WTC11 (cell line): ENCODE measurements around the gene MAP4K4. TPM values are rescaled to one million over a fixed set of nuclear protein-coding genes. Genes with fewer than 3 reads are reported as not detected.

Experiments used
- ATAC-seq: fragments of 200-7000 bp; cut with Tn5 transposase; 2 replicates; pipeline ENCODE4 v1.10.0; 2021; ENCODE audit warnings: mild to moderate bottlenecking, moderate library complexity
- CTCF ChIA-PET: fragments of 300-600 bp; sonication (Branson Sonifier 250); formaldehyde crosslinking; loops from one replicate; lab custom pipeline; 2021; ENCODE audit warnings: antibody characterized with exemption; lab: Charles Lee
- POLR2A ChIA-PET: fragments of 350-600 bp; sonication (Branson Sonifier 250); formaldehyde crosslinking; loops from one replicate; lab custom pipeline; 2021; ENCODE audit warnings: antibody characterized with exemption; lab: Charles Lee
- DNase-seq: peaks from one replicate; pipeline ENCODE4 v3.0.0; 2021; ENCODE audit warnings: low spot score
- H3K27ac Mint-ChIP-seq: 2 replicates; pipeline ENCODE4 v1.8.0; 2021; ENCODE audit warnings: mixed read lengths
- H3K27me3 Mint-ChIP-seq: 2 replicates; pipeline ENCODE4 v1.8.0; 2021; ENCODE audit warnings: low read depth, mild to moderate bottlenecking, moderate library complexity, mixed read lengths
- H3K36me3 Mint-ChIP-seq: 2 replicates; pipeline ENCODE4 v1.8.0; 2021; ENCODE audit warnings: mixed read lengths
- H3K4me1 Mint-ChIP-seq: 2 replicates; pipeline ENCODE4 v1.8.0; 2022; ENCODE audit warnings: mixed read lengths
- H3K4me3 Mint-ChIP-seq: 2 replicates; pipeline ENCODE4 v1.8.0; 2021; ENCODE audit warnings: mild to moderate bottlenecking, moderate library complexity, mixed read lengths
- H3K9me3 Mint-ChIP-seq: 2 replicates; pipeline ENCODE4 v1.8.0; 2021; ENCODE audit warnings: mixed read lengths
- AFF4 ChIP-seq: sonication (generic); formaldehyde crosslinking; IDR thresholded peaks from 2 replicates; pipeline ENCODE4 v1.8.1; 2023; ENCODE audit warnings: mild to moderate bottlenecking, missing genetic modification reagents, borderline replicate concordance
- ATF1 ChIP-seq: sonication (generic); formaldehyde crosslinking; IDR thresholded peaks from 2 replicates; pipeline ENCODE4 v1.8.1; 2023; ENCODE audit warnings: mild to moderate bottlenecking, moderate library complexity, missing genetic modification reagents
- CREB1 ChIP-seq: sonication (generic); formaldehyde crosslinking; IDR thresholded peaks from 2 replicates; pipeline ENCODE4 v1.8.0; 2023; ENCODE audit warnings: mild to moderate bottlenecking, missing genetic modification reagents
- E2F5 ChIP-seq: sonication (generic); formaldehyde crosslinking; IDR thresholded peaks from 2 replicates; pipeline ENCODE4 v1.8.1; 2022; ENCODE audit warnings: mild to moderate bottlenecking, moderate library complexity, missing genetic modification reagents
- ERG ChIP-seq: fragments of 250-450 bp; sonication (Bioruptor Pico); IDR thresholded peaks from 2 replicates; pipeline ENCODE4 v1.8.0; 2021; ENCODE audit warnings: mild to moderate bottlenecking
- JUN ChIP-seq: sonication (generic); formaldehyde crosslinking; IDR thresholded peaks from 2 replicates; pipeline ENCODE4 v1.8.0; 2023; ENCODE audit warnings: mild to moderate bottlenecking, missing genetic modification reagents
- MXD4 ChIP-seq: fragments of 250-450 bp; sonication (Bioruptor Pico); IDR thresholded peaks from 2 replicates; pipeline ENCODE4 v1.8.0; 2021; ENCODE audit warnings: mild to moderate bottlenecking, moderate library complexity, borderline replicate concordance
- NR3C1 ChIP-seq: sonication (generic); formaldehyde crosslinking; conservative IDR thresholded peaks from 2 replicates; pipeline ENCODE4 v1.8.1; 2023; ENCODE audit warnings: low read depth, mild to moderate bottlenecking, missing genetic modification reagents
- PRRX2 ChIP-seq: fragments of 250-450 bp; sonication (Bioruptor Pico); IDR thresholded peaks from 2 replicates; pipeline ENCODE4 v1.8.0; 2021; ENCODE audit warnings: mild to moderate bottlenecking
- SMAD4 ChIP-seq: sonication (generic); formaldehyde crosslinking; IDR thresholded peaks from 2 replicates; pipeline ENCODE4 v1.8.0; 2022; ENCODE audit warnings: mild to moderate bottlenecking, missing genetic modification reagents
- USF1 ChIP-seq: sonication (generic); formaldehyde crosslinking; IDR thresholded peaks from 2 replicates; pipeline ENCODE4 v1.8.0; 2022; ENCODE audit warnings: mild to moderate bottlenecking, missing genetic modification reagents
- ZNF512 ChIP-seq: sonication (generic); formaldehyde crosslinking; IDR thresholded peaks from 2 replicates; pipeline ENCODE4 v1.8.1; 2022; ENCODE audit warnings: missing genetic modification reagents, borderline replicate concordance
- total RNA-seq: library from RNA; stranded (reverse); gene quantifications from 3 replicates; pipeline ENCODE4 v1.2.3, GENCODE V29; 2021

The MAP4K4 gene
- total RNA-seq, 1 experiment from 2014 or later: 112 TPM

- no peak for TF ChIP-seq AFF4 (CRISPR knock-in tag)
- TF ChIP-seq USF1: no peak
- no peak for TF ChIP-seq ZNF512 (CRISPR knock-in tag)
- TF ChIP-seq E2F5: no peak
- no peak for TF ChIP-seq CREB1 (CRISPR knock-in tag)
- TF ChIP-seq JUN (CRISPR knock-in tag): no peak
- TF ChIP-seq ERG (CRISPR knock-in tag): no peak
These were observed 96.6 kb downstream of the MAP4K4 start (continued) for GRCh38 chr2:101794141-101794540.

- POLR2A ChIA-PET: no interaction called here
- Mint-ChIP-seq H3K27me3 (no peaks in the 10 kb centered on the region), H3K4me3 (no peak overlapping the region), H3K4me1 (peaks cover 22% of the 10 kb centered on the region)
- no peak for DNase-seq
- TF ChIP-seq MXD4 (CRISPR knock-in tag): no peak
- no peak for TF ChIP-seq NR3C1 (CRISPR knock-in tag)
- TF ChIP-seq, all 79 proteins: peak for 0
- no peaks in the 10 kb centered on the region for H3K9me3 Mint-ChIP-seq
- CTCF ChIA-PET: interaction anchor here (3.2 kb wide), 1 partner anchor 28 kb away, joined by 12 read pairs; no protein-coding TSS in a partner anchor
- H3K36me3 Mint-ChIP-seq: peaks cover 8% of the 10 kb centered on the region; the same call in 1 of the 2 replicates
- no peak overlapping the region for H3K27ac Mint-ChIP-seq
- no peak for ATAC-seq
These were observed 97.5 kb downstream of the MAP4K4 start for GRCh38 chr2:101795033-101795432.

GRCh38 chr2:101796825-101797600 lies 99.5 kb downstream of the MAP4K4 start:
- ChIA-PET CTCF (interaction anchor here (0.7 to 1.8 kb wide), 3 partner anchors 20 to 100 kb away, joined by 3 to 10 read pairs (median 4); partner anchors contain the start of gene MAP4K4), POLR2A (interaction anchor here (0.6 kb wide), 1 partner anchor 10 kb away, joined by 4 read pairs; no protein-coding TSS in a partner anchor)
- Mint-ChIP-seq H3K36me3 (no peaks in the 10 kb centered on the region), H3K4me1 (peaks cover 20% of the 10 kb centered on the region), H3K9me3 (no peaks in the 10 kb centered on the region), H3K27me3 (no peaks in the 10 kb centered on the region), H3K4me3 (no peak overlapping the region), H3K27ac (no peak overlapping the region)
- DNase-seq (no peak), ATAC-seq (no peak)
- TF ChIP-seq SMAD4 (no peak), PRRX2 (no peak), ATF1 (no peak)
